GM12873 (cell line): ENCODE measurements around the gene OBSCN.

Experiments used
- TF ChIP-seq, protein P1 (sequence below): IDR thresholded peaks from 2 replicates; pipeline ENCODE4 v1.5.1; 2012; ENCODE audit warnings: low read depth, mild to moderate bottlenecking, moderate library complexity, low read length, control low read depth; ENCODE audit not compliant: insufficient read depth; ENCODE audit errors: missing control alignments

The OBSCN gene

DNA sequence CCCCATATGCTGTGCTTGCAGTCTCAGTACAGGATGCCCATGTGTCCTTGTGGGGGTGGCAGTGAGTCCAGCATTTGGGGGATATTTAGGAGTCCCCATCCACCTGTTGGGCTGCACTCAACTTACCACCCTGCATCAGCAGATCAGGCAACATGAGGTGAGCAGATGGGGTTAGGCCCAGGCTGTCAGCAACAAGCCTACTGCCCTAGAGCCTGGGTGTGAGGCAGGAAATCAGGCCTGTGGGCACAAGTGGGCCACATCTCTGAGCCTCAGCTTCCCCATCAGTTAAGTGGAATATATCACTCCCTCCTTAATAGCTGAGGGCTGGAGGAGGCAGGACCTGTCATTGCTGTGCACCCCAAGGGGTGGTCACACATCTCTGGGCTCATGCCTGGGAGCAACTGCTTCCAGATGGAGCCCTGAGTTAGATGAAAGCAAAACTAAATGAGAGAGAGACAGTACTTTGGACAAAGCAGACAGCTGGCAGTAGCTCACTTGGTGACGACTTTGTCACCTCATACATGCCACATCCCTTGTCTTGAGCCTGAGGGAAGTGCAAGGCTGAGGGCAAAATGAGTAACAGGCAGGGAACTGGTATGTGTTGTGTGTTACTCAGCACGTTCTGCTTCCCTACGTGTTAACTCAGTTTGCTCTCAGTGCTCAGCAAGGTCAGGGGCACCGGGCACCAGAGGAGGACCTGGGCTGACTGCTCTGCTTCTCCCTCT lies 150.4 kb downstream of the OBSCN start:
- TF ChIP-seq, protein P1, sequence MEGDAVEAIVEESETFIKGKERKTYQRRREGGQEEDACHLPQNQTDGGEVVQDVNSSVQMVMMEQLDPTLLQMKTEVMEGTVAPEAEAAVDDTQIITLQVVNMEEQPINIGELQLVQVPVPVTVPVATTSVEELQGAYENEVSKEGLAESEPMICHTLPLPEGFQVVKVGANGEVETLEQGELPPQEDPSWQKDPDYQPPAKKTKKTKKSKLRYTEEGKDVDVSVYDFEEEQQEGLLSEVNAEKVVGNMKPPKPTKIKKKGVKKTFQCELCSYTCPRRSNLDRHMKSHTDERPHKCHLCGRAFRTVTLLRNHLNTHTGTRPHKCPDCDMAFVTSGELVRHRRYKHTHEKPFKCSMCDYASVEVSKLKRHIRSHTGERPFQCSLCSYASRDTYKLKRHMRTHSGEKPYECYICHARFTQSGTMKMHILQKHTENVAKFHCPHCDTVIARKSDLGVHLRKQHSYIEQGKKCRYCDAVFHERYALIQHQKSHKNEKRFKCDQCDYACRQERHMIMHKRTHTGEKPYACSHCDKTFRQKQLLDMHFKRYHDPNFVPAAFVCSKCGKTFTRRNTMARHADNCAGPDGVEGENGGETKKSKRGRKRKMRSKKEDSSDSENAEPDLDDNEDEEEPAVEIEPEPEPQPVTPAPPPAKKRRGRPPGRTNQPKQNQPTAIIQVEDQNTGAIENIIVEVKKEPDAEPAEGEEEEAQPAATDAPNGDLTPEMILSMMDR, result no peak

- TF ChIP-seq, protein P1, result no peak
These were observed 151.1 kb downstream of the OBSCN start for GRCh38 chr1:228358764-228359612.

DNA sequence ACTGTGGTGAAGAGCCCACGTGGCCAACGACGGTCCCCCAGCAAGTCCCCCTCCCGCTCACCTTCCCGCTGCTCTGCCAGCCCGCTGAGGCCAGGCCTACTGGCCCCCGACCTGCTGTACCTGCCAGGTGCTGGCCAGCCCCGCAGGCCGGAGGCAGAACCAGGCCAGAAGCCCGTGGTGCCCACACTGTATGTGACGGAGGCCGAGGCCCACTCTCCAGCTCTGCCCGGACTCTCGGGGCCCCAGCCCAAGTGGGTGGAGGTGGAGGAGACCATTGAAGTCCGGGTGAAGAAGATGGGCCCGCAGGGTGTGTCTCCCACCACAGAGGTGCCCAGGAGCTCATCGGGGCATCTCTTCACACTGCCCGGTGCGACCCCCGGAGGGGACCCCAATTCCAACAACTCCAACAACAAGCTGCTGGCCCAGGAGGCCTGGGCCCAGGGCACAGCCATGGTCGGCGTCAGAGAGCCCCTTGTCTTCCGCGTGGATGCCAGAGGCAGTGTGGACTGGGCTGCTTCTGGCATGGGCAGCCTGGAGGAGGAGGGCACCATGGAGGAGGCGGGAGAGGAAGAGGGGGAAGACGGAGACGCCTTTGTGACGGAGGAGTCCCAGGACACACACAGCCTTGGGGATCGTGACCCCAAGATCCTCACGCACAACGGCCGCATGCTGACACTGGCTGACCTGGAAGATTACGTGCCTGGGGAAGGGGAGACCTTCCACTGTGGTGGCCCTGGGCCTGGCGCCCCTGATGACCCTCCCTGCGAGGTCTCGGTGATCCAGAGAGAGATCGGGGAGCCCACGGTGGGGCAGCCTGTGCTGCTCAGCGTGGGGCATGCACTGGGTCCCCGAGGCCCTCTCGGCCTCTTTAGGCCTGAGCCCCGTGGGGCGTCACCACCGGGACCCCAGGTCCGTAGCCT lies 152.0 kb downstream of the OBSCN start:
- TF ChIP-seq, protein P1, result no peak

- TF ChIP-seq, protein P1, result no peak
These were observed 152.9 kb downstream of the OBSCN start for GRCh38 chr1:228360533-228361313.

DNA sequence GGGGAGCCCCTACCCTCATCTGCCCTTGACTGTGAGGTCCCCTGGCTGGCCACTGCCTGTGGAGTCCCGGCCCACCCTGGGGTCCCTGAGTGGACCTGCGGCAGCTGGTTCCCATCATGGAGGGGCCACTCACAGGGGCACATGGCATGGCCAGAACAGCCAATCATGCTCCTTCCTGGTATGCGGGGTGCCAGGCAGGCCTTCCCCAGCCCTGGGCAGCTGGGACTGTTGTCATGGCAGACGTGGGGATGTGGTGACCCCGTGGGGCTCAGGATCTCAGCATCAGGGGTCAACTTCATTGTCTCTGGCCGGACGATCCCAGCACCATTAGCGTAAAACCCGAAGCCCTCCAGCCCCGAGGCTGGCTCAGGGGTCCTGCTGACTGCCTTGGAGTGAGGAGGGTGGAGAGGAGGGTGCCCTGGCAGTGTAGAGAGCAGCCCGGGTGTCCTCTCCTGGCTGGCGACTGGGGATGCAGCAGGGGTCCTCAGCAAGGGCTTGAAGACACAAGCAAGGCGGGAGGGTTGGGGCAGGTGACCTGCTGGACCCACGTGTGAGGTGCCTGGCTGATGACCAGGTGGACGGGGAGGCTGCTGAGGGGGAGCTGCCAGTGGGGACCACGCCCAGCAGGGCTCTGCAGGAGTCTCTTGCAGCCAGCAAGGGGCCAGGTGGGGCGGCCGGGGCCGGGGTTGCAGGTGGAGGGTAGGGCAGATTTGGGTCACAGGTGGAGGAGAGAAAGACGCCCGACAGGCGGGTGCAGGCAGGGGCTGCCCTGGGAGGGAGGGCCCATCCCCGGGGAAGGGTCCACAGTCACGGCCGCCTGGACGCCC lies 153.7 kb downstream of the OBSCN start:
- TF ChIP-seq, protein P1, result no peak
